H1 (cell line): ENCODE results near the gene STK33. TPM values are rescaled to one million over a fixed set of nuclear protein-coding genes. Genes with fewer than 3 reads are reported as not detected.
A peak's percentile ranks its signal among the peaks of the same experiment; 100 is the strongest.

Experiments
- ASH2L ChIP-seq: fragments of 200-600, 300-600 bp; sonication (generic); IDR thresholded peaks from one replicate; pipeline ENCODE4 v1.7.1; 2017; ENCODE audit warnings: low read length
- BACH1 ChIP-seq: IDR thresholded peaks from 2 replicates; pipeline ENCODE4 v1.6.1; 2012; ENCODE audit warnings: low read length, improper control_type of control experiment
- CHD1 ChIP-seq: IDR thresholded peaks from 2 replicates; pipeline ENCODE4 v1.6.1; 2012; ENCODE audit warnings: low read depth, low read length, improper control_type of control experiment
- CHD2 ChIP-seq: IDR thresholded peaks from 2 replicates; pipeline ENCODE4 v1.6.1; 2012; ENCODE audit warnings: low read length, improper control_type of control experiment
- CTCF ChIP-seq, 3 experiments: IDR thresholded peaks; 1 replicate in 2 of 3; 2 replicates in 1 of 3; pipeline versions ENCODE4 v1.5.1 to v1.6.1; 2011; ENCODE audit warnings: low read length in 3 of 3, mild to moderate bottlenecking in 3 of 3, inconsistent platforms in 2 of 3, low read depth in 1 of 3, moderate library complexity in 1 of 3; ENCODE audit not compliant: insufficient read depth in 1 of 3; ENCODE audit errors: control extremely low read depth in 1 of 3
- EGR1 ChIP-seq: IDR thresholded peaks from 2 replicates; pipeline ENCODE4 v1.6.1; 2011; ENCODE audit warnings: low read depth, low read length, borderline replicate concordance
- GTF2F1 ChIP-seq: IDR thresholded peaks from 2 replicates; pipeline ENCODE4 v1.6.1; 2012; ENCODE audit warnings: low read depth, low read length, improper control_type of control experiment, borderline replicate concordance
- MAFK ChIP-seq: IDR thresholded peaks from 2 replicates; pipeline ENCODE4 v1.6.1; 2012; ENCODE audit warnings: low read depth, mild to moderate bottlenecking, improper control_type of control experiment, low read length
- NANOG ChIP-seq: IDR thresholded peaks from 2 replicates; pipeline ENCODE4 v1.6.1; 2011; ENCODE audit warnings: low read length, low read depth, mild to moderate bottlenecking, inconsistent platforms; ENCODE audit not compliant: insufficient read depth, poor library complexity, severe bottlenecking
- NRF1 ChIP-seq: IDR thresholded peaks from 2 replicates; pipeline ENCODE4 v1.6.1; 2011; ENCODE audit warnings: mild to moderate bottlenecking, low read depth, low read length, improper control_type of control experiment
- RAD21 ChIP-seq, 2 experiments: IDR thresholded peaks in 1 of 2; conservative IDR thresholded peaks in 1 of 2; 2 replicates each; pipeline ENCODE4 v1.6.1; 2011; ENCODE audit warnings: low read depth in 2 of 2, low read length in 2 of 2, improper control_type of control experiment in 1 of 2, inconsistent platforms in 1 of 2, mild to moderate bottlenecking in 1 of 2, moderate library complexity in 1 of 2
- RNF2 ChIP-seq: fragments of 200-900, 300-1000 bp; sonication (generic); IDR thresholded peaks from 2 replicates; pipeline ENCODE4 v1.7.1; 2016; ENCODE audit warnings: borderline replicate concordance, low read depth, mild to moderate bottlenecking, antibody characterized with exemption, low read length; ENCODE audit not compliant: poor library complexity, severe bottlenecking; ENCODE audit errors: missing control alignments
- SAP30 ChIP-seq: fragments of 300-600 bp; sonication (generic); IDR thresholded peaks from 2 replicates; pipeline ENCODE4 v1.7.1; 2012; ENCODE audit warnings: low read length, moderate library complexity, mild to moderate bottlenecking, inconsistent platforms; ENCODE audit not compliant: insufficient read depth, insufficient replicate concordance
- SIN3A ChIP-seq, 2 experiments: IDR thresholded peaks in 1 of 2; conservative IDR thresholded peaks in 1 of 2; 2 replicates each; pipeline ENCODE4 v1.6.1; 2011 to 2012; ENCODE audit warnings: low read length in 2 of 2, improper control_type of control experiment in 1 of 2, low read depth in 1 of 2, mild to moderate bottlenecking in 1 of 2
- SIRT6 ChIP-seq: IDR thresholded peaks from one replicate; pipeline ENCODE4 v1.7.1; 2012; ENCODE audit warnings: low read length, inconsistent platforms
- SRF ChIP-seq: IDR thresholded peaks from 2 replicates; pipeline ENCODE4 v1.6.1; 2011; ENCODE audit warnings: mild to moderate bottlenecking, low read depth, low read length, moderate library complexity
- USF2 ChIP-seq: IDR thresholded peaks from 2 replicates; pipeline ENCODE4 v1.6.1; 2011; ENCODE audit warnings: low read length, improper control_type of control experiment
- ZNF274 ChIP-seq: IDR thresholded peaks from 2 replicates; pipeline ENCODE4 v1.7.0; 2012; ENCODE audit warnings: low read length, borderline replicate concordance; ENCODE audit errors: extremely low read depth
- polyA plus RNA-seq, 7 experiments: library from polyadenylated mRNA; depleted of rRNA in 3 of 7; stranded (reverse) in 5 of 7; unstranded in 2 of 7; fragments of >200 nt in 5 of 7; fragments of 200-250 nt in 2 of 7; gene quantifications; 1 replicate in 5 of 7; 2 replicates in 1 of 7; 4 replicates in 1 of 7; pipeline versions ENCODE4 v1.2.1 to v1.2.3, GENCODE V29; 2011 to 2013; ENCODE audit warnings: missing spikeins in 2 of 7, mixed read lengths in 2 of 7
- total RNA-seq: library from RNA; stranded (reverse); fragmentation: NEBNext Ultra II Directional; extraction: Animal tissue kit (Norgen Biotek cat#: 25700); gene quantifications from 2 replicates; pipeline ENCODE4 v1.2.1, GENCODE V29; 2021

The STK33 gene
- total and polyA plus RNA-seq, 2 of the 8 experiments (the other 6 are each of a cell fraction or from before 2014, with no cell fraction given): 8.8 to 25.1 TPM

- TF ChIP-seq USF2 (peak; percentile 90), SIRT6 (no peak), GTF2F1 (no peak), CHD2 (no peak), CHD1 (no peak), CTCF (IDR thresholded peaks at IDR 0.05; ENCODE audit: control extremely low read depth in 1 of 3, insufficient read depth in 1 of 3, low read depth in 1 of 3, low read length in 3 of 3) (no peak), SAP30 (no peak), RNF2 (no peak), SIN3A (conservative IDR thresholded peaks at IDR 0.05 in 1 of 2, IDR thresholded peaks at IDR 0.05 in 1 of 2; ENCODE audit: low read depth in 1 of 2, low read length in 2 of 2) (peak in 1 of 2 experiments; percentile 77; a peak in 2 of 4 replicates), NANOG (no peak), ZNF274 (no peak), SRF (no peak), EGR1 (no peak), RAD21 (IDR thresholded peaks at IDR 0.05 in 1 of 2, conservative IDR thresholded peaks at IDR 0.05 in 1 of 2; ENCODE audit: low read depth in 2 of 2, low read length in 2 of 2) (no peak; a peak in 2 of 4 replicates), MAFK (no peak), NRF1 (no peak), BACH1 (no peak), ASH2L (peak; percentile 89)
These were observed at the start of gene STK33 (continued) for GRCh38 chr11:8593935-8594909.
